HCT116 (cell line): Measurements from ENCODE around the gene KCNB1.

Experiments used
- CTCF ChIP-seq, 3 experiments: fragments of 200-600 bp in 1 of 3; sonication (generic) in 1 of 3; IDR thresholded peaks in 2 of 3; conservative IDR thresholded peaks in 1 of 3; 2 replicates each; pipeline ENCODE4 v1.5.1; 2012 to 2017; ENCODE audit warnings: low read depth in 2 of 3, low read length in 2 of 3, antibody characterized with exemption in 1 of 3, borderline replicate concordance in 1 of 3, control low read depth in 1 of 3, mild to moderate bottlenecking in 1 of 3, mixed read lengths in 1 of 3, mixed run types in 1 of 3, moderate library complexity in 1 of 3; ENCODE audit not compliant: insufficient read depth in 1 of 3
- EZH2 ChIP-seq: fragments of 200-600 bp; sonication (generic); IDR thresholded peaks from 2 replicates; pipeline ENCODE4 v1.6.1; 2017; ENCODE audit warnings: antibody characterized with exemption, mixed run types
- JUND ChIP-seq: IDR thresholded peaks from 2 replicates; pipeline ENCODE4 v1.6.1; 2012
- POLR2A ChIP-seq: IDR thresholded peaks from 2 replicates; pipeline ENCODE4 v1.7.0; 2011; ENCODE audit warnings: borderline replicate concordance; ENCODE audit not compliant: insufficient read depth, insufficient read length; ENCODE audit errors: extremely low read depth
- POLR2AphosphoS5 ChIP-seq: IDR thresholded peaks from 2 replicates; pipeline ENCODE4 v1.6.1; 2011; ENCODE audit warnings: mild to moderate bottlenecking, low read depth, low read length, moderate library complexity
- YY1 ChIP-seq: IDR thresholded peaks from 2 replicates; pipeline ENCODE4 v1.6.1; 2011; ENCODE audit warnings: low read length, low read depth, moderate library complexity, mild to moderate bottlenecking; ENCODE audit not compliant: insufficient replicate concordance; ENCODE audit errors: extremely low read depth

GRCh38 chr20:49387581-49387939, 94.9 kb downstream of the KCNB1 start:
- TF ChIP-seq CTCF (IDR thresholded peaks at IDR 0.05 in 2 of 3, conservative IDR thresholded peaks at IDR 0.05 in 1 of 3; ENCODE audit: borderline replicate concordance in 1 of 3, insufficient read depth in 1 of 3, low read depth in 2 of 3, low read length in 2 of 3): no peak
- no peak for TF ChIP-seq POLR2A
- TF ChIP-seq JUND: no peak
- TF ChIP-seq YY1: no peak
- no peak for TF ChIP-seq POLR2AphosphoS5
- no peak for TF ChIP-seq EZH2
